PC-9 (cell line): ENCODE measurements around the gene BTBD16. TPM values are rescaled to one million over a fixed set of nuclear protein-coding genes. Genes with fewer than 3 reads are reported as not detected.
A peak's percentile ranks its signal among the peaks of the same experiment; 100 is the strongest.

Source experiments
- BruUV-seq: library from RNA; stranded (reverse); fragments of 400-500 nt; replicated peaks from 2 replicates; lab custom pipeline; 2021; lab: Mats Ljungman, UMichigan
- CTCF ChIA-PET: fragments of 300-600 bp; sonication (Branson Sonifier 250); formaldehyde crosslinking; loops from one replicate; lab custom pipeline; 2022; ENCODE audit warnings: antibody characterized with exemption; lab: Charles Lee
- POLR2A ChIA-PET: fragments of 300-600 bp; sonication (Branson Sonifier 250); formaldehyde crosslinking; loops from one replicate; lab custom pipeline; 2022; ENCODE audit warnings: antibody characterized with exemption; ENCODE audit not compliant: unreplicated experiment; lab: Charles Lee
- DNase-seq, 2 experiments: peaks; one replicate each; pipeline versions ENCODE4 v3.0.0 to v3.0.0-alpha.2; 2015 to 2022; ENCODE audit warnings: mixed read lengths in 1 of 2
- H2AFZ ChIP-seq: fragments of 200-600 bp; sonication (generic); 2 replicates; pipeline ENCODE4 v1.8.1; 2017; ENCODE audit warnings: antibody characterized with exemption
- H3F3A ChIP-seq: fragments of 200-600 bp; sonication (generic); 2 replicates; pipeline ENCODE4 v1.8.1; 2017; ENCODE audit warnings: antibody characterized with exemption, mild to moderate bottlenecking, low read depth; ENCODE audit not compliant: insufficient read depth
- H3K27ac ChIP-seq: fragments of 200-600 bp; sonication (generic); 2 replicates; pipeline ENCODE4 v1.6.1; 2016; ENCODE audit warnings: mixed run types
- H3K27me3 ChIP-seq: fragments of 200-600 bp; sonication (generic); 2 replicates; pipeline ENCODE4 v1.6.1; 2016; ENCODE audit warnings: low read depth, mixed run types; ENCODE audit not compliant: insufficient read depth
- H3K36me3 ChIP-seq: fragments of 200-600 bp; sonication (generic); 2 replicates; pipeline ENCODE4 v1.6.1; 2016; ENCODE audit warnings: low read depth, mixed run types
- H3K4me1 ChIP-seq: fragments of 200-600 bp; sonication (generic); replicated peaks from 2 replicates; pipeline ENCODE4 v1.6.1; 2016; ENCODE audit warnings: mixed run types; ENCODE audit not compliant: insufficient read depth
- H3K4me2 ChIP-seq: fragments of 200-600 bp; sonication (generic); 2 replicates; pipeline ENCODE4 v1.6.1; 2017; ENCODE audit warnings: mixed run types
- H3K4me3 ChIP-seq: fragments of 200-600 bp; sonication (generic); 2 replicates; pipeline ENCODE4 v1.6.1; 2016; ENCODE audit warnings: mixed run types
- H3K79me2 ChIP-seq: fragments of 200-600 bp; sonication (generic); 2 replicates; pipeline ENCODE4 v1.6.1; 2017; ENCODE audit warnings: low read depth, mixed run types
- H3K9me2 ChIP-seq: fragments of 200-600 bp; sonication (generic); 2 replicates; pipeline ENCODE4 v1.8.1; 2017; ENCODE audit warnings: mild to moderate bottlenecking; ENCODE audit not compliant: insufficient read depth
- H3K9me3 ChIP-seq: fragments of 200-600 bp; sonication (generic); 2 replicates; pipeline ENCODE4 v1.8.1; 2016; ENCODE audit warnings: low read depth; ENCODE audit not compliant: insufficient read depth
- H4K20me1 ChIP-seq: fragments of 200-600 bp; sonication (generic); 2 replicates; pipeline ENCODE4 v1.8.1; 2017; ENCODE audit not compliant: insufficient read depth
- CTCF ChIP-seq: fragments of 200-600 bp; sonication (generic); conservative IDR thresholded peaks from 2 replicates; pipeline ENCODE4 v1.6.1; 2017; ENCODE audit warnings: mixed run types, antibody characterized with exemption, mild to moderate bottlenecking, moderate library complexity
- EZH2 ChIP-seq: fragments of 200-600 bp; sonication (generic); IDR thresholded peaks from 2 replicates; pipeline ENCODE4 v1.8.0; 2017; ENCODE audit warnings: antibody characterized with exemption, low read depth
- intact Hi-C: fragments of 100-400 bp; cut with micrococcal nuclease; formaldehyde crosslinking; loops from one replicate; pipeline ENCODE4 v1.10.0; 2022; ENCODE audit not compliant: unreplicated experiment
- total RNA-seq: library from RNA; stranded (reverse); gene quantifications from 2 replicates; pipeline ENCODE4 v1.2.3, GENCODE V29; 2021

The BTBD16 gene
- total RNA-seq, 1 experiment from 2014 or later, result 0.37 TPM

DNA sequence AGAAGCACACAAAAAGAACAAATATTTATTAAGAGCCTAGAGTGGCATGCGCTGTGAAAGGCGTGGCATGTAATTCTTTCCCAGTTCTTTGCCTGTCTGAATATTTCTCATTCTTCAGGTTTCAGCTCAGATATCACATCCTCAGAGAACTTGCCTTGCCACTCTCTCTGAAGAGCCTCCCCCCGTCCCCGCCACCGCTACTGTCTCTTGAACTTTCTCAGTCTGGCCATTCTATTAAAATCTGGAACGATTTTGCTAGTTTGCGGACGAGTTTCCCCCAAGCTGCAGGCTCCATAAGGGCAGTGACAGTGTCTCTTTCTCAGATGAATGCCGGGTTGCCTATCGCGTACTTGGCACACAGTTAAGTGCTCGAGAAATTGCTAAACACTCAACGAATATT is 102.6 kb downstream of the BTBD16 start:
- POLR2A ChIA-PET, result interaction anchor here (0.6 to 1.2 kb wide), 3 partner anchors 13 to 66 kb away, joined by 4 to 6 read pairs (median 4); no protein-coding TSS in a partner anchor
- H3K4me1 ChIP-seq, result peaks cover 18% of the 10 kb centered on the region
- TF ChIP-seq EZH2 (no peak), CTCF (no peak)
- H3F3A ChIP-seq, result 0 out of 2 replicates have a peak, but pooled peaks cover 4% of the 10 kb centered on the region
- H3K9me3 ChIP-seq, result no peaks in the 10 kb centered on the region
- no peaks in the 10 kb centered on the region for H3K36me3 ChIP-seq
- intact Hi-C loops, result loop anchor here (5.0 to 10.0 kb wide), 2 partner anchors 36 to 79 kb away; no protein-coding TSS in a partner anchor
- H3K27me3 ChIP-seq, result no peaks in the 10 kb centered on the region
- peak overlapping the region; percentile 92 for H2AFZ ChIP-seq
- no peaks in the 10 kb centered on the region for H4K20me1 ChIP-seq
- DNase-seq, result peak in 1 of 2 experiments; percentile 38
- peaks cover 25% of the 10 kb centered on the region for H3K79me2 ChIP-seq
- H3K4me2 ChIP-seq, result peak overlapping the region; percentile 96
- peak overlapping the region; percentile 62 for H3K4me3 ChIP-seq
- CTCF ChIA-PET, result no interaction called here
- TSS peak; percentile 77 for BruUV-seq
- peak overlapping the region; percentile 50 for H3K27ac ChIP-seq
- H3K9me2 ChIP-seq, result no peaks in the 10 kb centered on the region

DNA sequence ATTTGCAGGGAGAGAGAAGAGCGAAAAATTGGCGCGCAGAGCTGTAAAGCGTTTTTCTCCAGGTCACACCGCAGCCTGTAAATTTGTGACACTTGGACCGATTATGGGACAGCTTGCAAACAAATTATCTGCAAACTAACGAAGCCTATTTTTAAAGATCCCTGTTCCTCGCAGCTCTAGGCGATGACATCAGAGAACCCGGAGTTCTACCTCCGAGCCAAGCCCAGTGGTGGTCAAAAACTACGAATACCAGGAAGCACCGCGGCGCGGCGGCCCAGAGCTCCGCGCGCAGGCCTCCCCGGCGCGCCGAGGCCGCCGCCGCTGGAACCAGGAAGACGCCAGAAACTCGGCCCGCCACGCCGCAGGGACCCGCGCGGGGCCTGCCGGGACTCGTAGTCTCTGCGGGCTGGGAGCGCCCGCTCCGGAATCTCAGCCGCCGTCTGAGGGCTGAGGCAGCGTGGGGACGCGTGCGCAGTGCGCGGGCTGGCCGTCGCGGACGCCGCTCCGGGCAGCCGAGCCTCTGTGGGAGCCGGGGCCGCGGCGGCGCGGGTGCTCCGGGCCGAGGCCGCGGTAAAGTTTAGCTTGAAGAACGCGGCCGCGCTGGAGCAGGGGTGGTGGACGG is 103.3 kb downstream of the BTBD16 start, which contains the start of gene PLEKHA1:
Gene PLEKHA1, plus strand, starts transcription at position 472 of the 622 bp plus-strand sequence. CDS start 18,493 bp downstream, outside the sequence.
- Histone ChIP-seq H3K9me3 (no peaks in the 10 kb centered on the region), H3K27ac (peak within 1 kb of the TSS; percentile 50), H3K36me3 (no peaks in the 10 kb centered on the region), H2AFZ (peak within 1 kb of the TSS; percentile 92), H4K20me1 (no peaks in the 10 kb centered on the region), H3K9me2 (no peaks in the 10 kb centered on the region), H3K79me2 (peaks cover 29% of the 10 kb centered on the region), H3K4me2 (peak within 1 kb of the TSS; percentile 96), H3K27me3 (no peaks in the 10 kb centered on the region), H3F3A (0 out of 2 replicates have a peak, but pooled peaks cover 4% of the 10 kb centered on the region), H3K4me1 (peaks cover 18% of the 10 kb centered on the region), H3K4me3 (peak within 1 kb of the TSS; percentile 62)
- intact Hi-C loops, result loop anchor here (5.0 to 10.0 kb wide), 2 partner anchors 37 to 80 kb away; no protein-coding TSS in a partner anchor
- ChIA-PET CTCF (interaction anchor here (0.8 kb wide), 1 partner anchor 81 kb away, joined by 11 read pairs; no protein-coding TSS in a partner anchor), POLR2A (interaction anchor here (0.6 to 1.2 kb wide), 4 partner anchors 13 to 66 kb away, joined by 3 to 6 read pairs (median 4); no protein-coding TSS in a partner anchor)
- no TSS peak for BruUV-seq
- TF ChIP-seq EZH2 (no peak), CTCF (no peak; the same call in 1 of the 2 replicates)
- peak; percentile 79 to 91 for DNase-seq

- Histone ChIP-seq H4K20me1 (no peaks in the 10 kb centered on the region), H3K27ac (peak overlapping the region; percentile 43), H2AFZ (peak overlapping the region; percentile 88), H3K36me3 (peaks cover under 1% of the 10 kb centered on the region; the same call in 1 of the 2 replicates), H3F3A (0 out of 2 replicates have a peak, but pooled peaks cover 4% of the 10 kb centered on the region), H3K9me2 (no peaks in the 10 kb centered on the region), H3K4me2 (peak overlapping the region; percentile 73), H3K4me1 (peaks cover 18% of the 10 kb centered on the region), H3K27me3 (no peaks in the 10 kb centered on the region), H3K79me2 (peaks cover 29% of the 10 kb centered on the region), H3K9me3 (no peaks in the 10 kb centered on the region), H3K4me3 (peak overlapping the region; percentile 62)
- BruUV-seq, result no TSS peak
- ChIA-PET POLR2A (interaction anchor here (0.6 to 0.7 kb wide), 2 partner anchors 11 to 14 kb away, joined by 3 to 4 read pairs; no protein-coding TSS in a partner anchor), CTCF (interaction anchor here (0.8 kb wide), 1 partner anchor 82 kb away, joined by 11 read pairs; no protein-coding TSS in a partner anchor)
- DNase-seq, result peak; percentile 48 to 67
- TF ChIP-seq EZH2, result no peak
- TF ChIP-seq CTCF, result no peak
- intact Hi-C loops, result loop anchor here (1.0 to 10.0 kb wide), 3 partner anchors 29 to 80 kb away; no protein-coding TSS in a partner anchor
These were observed 104.0 kb downstream of the BTBD16 start for GRCh38 chr10:122374859-122375678.
